Colonic mucosa (tissue), 4 donors: ENCODE results near the gene PHTF2. TPM values are rescaled to one million over a fixed set of nuclear protein-coding genes. Genes with fewer than 3 reads are reported as not detected.

Experiments used
- DNase-seq: peaks from one replicate; pipeline ENCODE4 v3.0.0-alpha.2; 2020
- H3K27ac ChIP-seq: fragments of 200-600 bp; one replicate; pipeline ENCODE4 v1.8.0; 2021
- H3K27me3 ChIP-seq: fragments of 200-600 bp; one replicate; pipeline ENCODE4 v1.8.0; 2021
- H3K36me3 ChIP-seq: fragments of 200-600 bp; one replicate; pipeline ENCODE4 v1.8.0; 2021
- H3K4me1 ChIP-seq: fragments of 200-600 bp; one replicate; pipeline ENCODE4 v1.8.0; 2021; ENCODE audit warnings: mild to moderate bottlenecking
- H3K4me3 ChIP-seq: fragments of 200-600 bp; one replicate; pipeline ENCODE4 v1.8.0; 2021
- H3K9ac ChIP-seq, 2 donors: one replicate each; pipeline ENCODE4 v1.7.0; 2013; ENCODE audit warnings: control low read depth in 2 of 2, low read depth in 2 of 2, low read length in 2 of 2
- H3K9me3 ChIP-seq: fragments of 200-600 bp; one replicate; pipeline ENCODE4 v1.8.0; 2021
- intact Hi-C: fragments of 100-400 bp; cut with DNase I; formaldehyde crosslinking; loops from one replicate; pipeline ENCODE4 v1.14.1; 2022
- total RNA-seq, 2 donors: library from RNA; stranded (reverse); fragmentation: NEBNext Ultra II Directional in 1 of 2; extraction: Animal tissue kit (Norgen Biotek cat#: 25700) in 1 of 2; gene quantifications; one replicate each; pipeline ENCODE4 v1.2.1, GENCODE V29; 2021
- TF ChIP-seq, protein P1 (sequence below): fragments of 200-600 bp; IDR thresholded peaks from one replicate; pipeline ENCODE4 v1.8.0; 2022; ENCODE audit warnings: antibody characterized with exemption, mild to moderate bottlenecking
- donor health status: healthy.
- donor health status: DM: no; HTN: no; CAD: no.
- donor health status: DM: no; HTN: no; CAD: no.

Gene PHTF2
- total RNA-seq, 2 donors from 2014 or later: 9.7 to 13.9 TPM

DNA sequence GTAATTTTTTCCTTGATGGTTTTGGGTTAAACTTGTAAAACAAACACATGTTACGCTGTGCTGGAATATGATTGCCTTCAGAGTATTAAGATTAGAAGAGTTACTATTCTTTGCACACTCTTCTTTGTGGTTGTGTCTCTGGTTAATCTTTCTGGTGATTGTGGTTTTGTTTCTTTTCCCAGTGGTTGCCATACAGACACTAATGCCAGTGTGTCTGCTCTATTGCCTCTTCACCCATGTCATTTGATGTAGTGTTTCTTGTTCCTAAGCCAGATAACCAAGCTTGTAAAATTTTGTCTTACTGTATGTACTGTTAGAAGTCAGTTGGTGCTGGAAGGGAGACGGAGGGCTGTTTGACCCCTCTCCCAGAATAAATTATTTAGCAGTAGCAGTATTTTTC is 124.8 kb downstream of the PHTF2 start:
- Histone ChIP-seq H3K4me1 (no peaks in the 10 kb centered on the region), H3K9me3 (no peaks in the 10 kb centered on the region), H3K27ac (no peak overlapping the region), H3K27me3 (no peaks in the 10 kb centered on the region), H3K4me3 (no peak overlapping the region), H3K9ac (no peak overlapping the region), H3K36me3 (no peaks in the 10 kb centered on the region)
- DNase-seq: no peak
- intact Hi-C loops: no loop called here
- TF ChIP-seq, protein P1, sequence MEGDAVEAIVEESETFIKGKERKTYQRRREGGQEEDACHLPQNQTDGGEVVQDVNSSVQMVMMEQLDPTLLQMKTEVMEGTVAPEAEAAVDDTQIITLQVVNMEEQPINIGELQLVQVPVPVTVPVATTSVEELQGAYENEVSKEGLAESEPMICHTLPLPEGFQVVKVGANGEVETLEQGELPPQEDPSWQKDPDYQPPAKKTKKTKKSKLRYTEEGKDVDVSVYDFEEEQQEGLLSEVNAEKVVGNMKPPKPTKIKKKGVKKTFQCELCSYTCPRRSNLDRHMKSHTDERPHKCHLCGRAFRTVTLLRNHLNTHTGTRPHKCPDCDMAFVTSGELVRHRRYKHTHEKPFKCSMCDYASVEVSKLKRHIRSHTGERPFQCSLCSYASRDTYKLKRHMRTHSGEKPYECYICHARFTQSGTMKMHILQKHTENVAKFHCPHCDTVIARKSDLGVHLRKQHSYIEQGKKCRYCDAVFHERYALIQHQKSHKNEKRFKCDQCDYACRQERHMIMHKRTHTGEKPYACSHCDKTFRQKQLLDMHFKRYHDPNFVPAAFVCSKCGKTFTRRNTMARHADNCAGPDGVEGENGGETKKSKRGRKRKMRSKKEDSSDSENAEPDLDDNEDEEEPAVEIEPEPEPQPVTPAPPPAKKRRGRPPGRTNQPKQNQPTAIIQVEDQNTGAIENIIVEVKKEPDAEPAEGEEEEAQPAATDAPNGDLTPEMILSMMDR: no peak

DNA sequence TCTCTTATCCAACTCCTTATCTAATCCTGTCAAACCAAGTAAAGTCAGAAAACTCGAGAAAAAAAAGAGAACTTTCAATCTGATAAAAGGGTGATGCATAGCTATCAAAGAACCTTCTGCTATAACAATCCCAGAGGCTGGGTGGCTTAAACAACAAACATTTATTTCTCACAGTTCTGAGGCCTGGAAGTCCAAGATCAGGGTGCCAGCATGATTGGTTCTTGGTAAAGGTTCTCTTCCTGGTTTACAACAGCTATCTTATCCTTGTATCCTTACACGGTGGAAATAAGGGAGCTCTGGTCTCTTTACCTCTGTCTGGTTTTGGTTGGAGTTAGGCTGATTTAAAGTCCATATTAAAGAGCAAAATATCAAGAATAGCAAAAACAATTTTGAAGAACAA is 131.9 kb downstream of the PHTF2 start:
- Histone ChIP-seq H3K9me3 (no peaks in the 10 kb centered on the region), H3K27ac (no peak overlapping the region), H3K4me1 (no peaks in the 10 kb centered on the region), H3K9ac (no peak overlapping the region), H3K36me3 (no peaks in the 10 kb centered on the region), H3K27me3 (no peaks in the 10 kb centered on the region), H3K4me3 (no peak overlapping the region)
- intact Hi-C loops: loop anchor here (10.0 kb wide), 1 partner anchor 276 kb away; no protein-coding TSS in a partner anchor
- TF ChIP-seq, protein P1: no peak
- no peak for DNase-seq

DNA sequence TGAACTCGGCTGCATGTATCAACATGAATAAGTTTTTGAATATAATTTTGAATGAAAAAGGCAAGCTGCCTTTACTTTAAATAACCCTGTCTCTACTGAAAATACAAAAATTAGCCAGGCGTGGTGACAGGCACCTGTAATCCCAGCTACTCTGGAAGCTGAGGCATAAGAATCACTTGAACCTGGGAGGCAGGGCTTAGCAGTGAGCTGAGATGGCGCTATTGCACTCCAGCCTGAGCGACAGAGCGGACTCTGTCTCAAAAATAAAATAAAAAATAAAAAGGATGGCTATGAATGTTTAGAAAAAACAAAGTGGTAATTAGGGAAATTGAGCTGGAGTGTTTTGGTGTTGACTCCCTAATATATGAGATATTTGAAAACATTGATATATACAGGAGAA is 133.3 kb downstream of the PHTF2 start:
- no peak for DNase-seq
- TF ChIP-seq, protein P1: no peak
- no peaks in the 10 kb centered on the region for H3K27me3 ChIP-seq
- H3K4me1 ChIP-seq: no peaks in the 10 kb centered on the region
- H3K9me3 ChIP-seq: no peaks in the 10 kb centered on the region
- no peak overlapping the region for H3K9ac ChIP-seq
- intact Hi-C loops: loop anchor here (10.0 kb wide), 1 partner anchor 277 kb away; no protein-coding TSS in a partner anchor
- no peaks in the 10 kb centered on the region for H3K36me3 ChIP-seq
- no peak overlapping the region for H3K27ac ChIP-seq
- H3K4me3 ChIP-seq: no peak overlapping the region

DNA sequence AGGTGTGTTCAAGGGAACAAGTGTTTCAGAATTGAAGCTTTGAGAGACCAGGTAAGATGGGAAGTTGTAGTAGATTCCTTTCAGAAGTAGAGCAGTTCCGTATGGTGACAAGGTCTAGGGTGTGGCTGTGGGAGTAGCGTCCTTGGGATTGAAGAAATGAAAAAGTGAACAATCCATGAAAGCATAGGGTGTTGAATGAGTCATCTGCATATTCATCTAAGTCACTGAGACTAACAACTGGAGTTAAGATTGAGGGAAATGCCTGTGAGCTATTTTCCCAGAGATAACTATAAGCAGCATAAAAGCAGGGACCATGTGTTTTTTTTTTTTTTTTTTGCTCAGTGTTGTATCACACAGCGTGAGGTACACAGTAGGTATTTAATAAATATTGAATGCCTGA is 134.8 kb downstream of the PHTF2 start:
- TF ChIP-seq, protein P1: no peak
- Histone ChIP-seq H3K9me3 (no peaks in the 10 kb centered on the region), H3K27ac (no peak overlapping the region), H3K27me3 (no peaks in the 10 kb centered on the region), H3K36me3 (no peaks in the 10 kb centered on the region), H3K4me3 (no peak overlapping the region), H3K9ac (no peak overlapping the region), H3K4me1 (no peaks in the 10 kb centered on the region)
- intact Hi-C loops: loop anchor here (10.0 kb wide), 1 partner anchor 279 kb away; no protein-coding TSS in a partner anchor
- no peak for DNase-seq

DNA sequence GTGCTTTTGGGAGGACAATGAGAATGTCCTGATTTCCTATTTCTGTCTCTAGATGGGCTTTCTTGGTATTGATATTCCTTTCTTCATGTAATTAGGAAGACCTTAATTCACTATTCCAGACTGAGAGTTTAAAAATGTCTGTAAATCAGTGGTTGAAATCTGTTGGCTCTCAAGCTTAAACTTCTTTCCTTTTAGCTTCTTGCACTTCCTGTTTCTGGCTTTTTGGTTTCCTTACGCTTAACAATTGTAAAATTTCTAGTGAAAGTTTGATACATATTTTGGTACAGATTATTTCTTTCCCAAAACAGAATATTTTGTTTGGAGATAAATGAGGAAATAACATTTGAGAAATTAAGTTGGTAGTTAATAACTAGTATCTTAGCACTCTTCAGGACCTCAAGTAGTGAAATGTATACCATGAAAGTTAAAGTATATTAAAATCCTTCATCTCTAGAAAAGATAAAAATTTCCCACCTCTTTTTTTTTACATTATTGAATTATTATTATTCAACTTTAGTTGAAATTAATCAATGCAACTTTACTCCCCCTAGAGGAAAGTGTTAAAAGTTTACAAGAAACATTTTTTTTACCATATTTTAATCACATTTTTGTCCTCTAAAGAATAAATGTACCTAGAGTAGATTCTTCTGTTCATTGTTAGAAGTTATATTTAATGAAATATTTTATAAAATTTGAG is 137.2 kb downstream of the PHTF2 start:
- Histone ChIP-seq H3K4me1 (no peaks in the 10 kb centered on the region), H3K9ac (no peak overlapping the region), H3K27ac (no peak overlapping the region), H3K36me3 (no peaks in the 10 kb centered on the region), H3K27me3 (no peaks in the 10 kb centered on the region), H3K4me3 (no peak overlapping the region), H3K9me3 (no peaks in the 10 kb centered on the region)
- intact Hi-C loops: loop anchor here (10.0 kb wide), 1 partner anchor 281 kb away; no protein-coding TSS in a partner anchor
- DNase-seq: no peak
- TF ChIP-seq, protein P1: peak; percentile 26
